Stimulated activated CD8-positive, alpha-beta memory T cell treated with anti-CD3 and anti-CD28 coated beads, Interleukin-7, amount 100 ng/mL, for 1 hour (primary cell): ENCODE results near the gene ARHGDIG.

ENCODE experiments used
- DNase-seq, 2 donors: peaks; one replicate each; pipeline ENCODE4 v3.0.0-alpha.2; 2020; ENCODE audit warnings: low read depth in 2 of 2

Gene ARHGDIG

DNA sequence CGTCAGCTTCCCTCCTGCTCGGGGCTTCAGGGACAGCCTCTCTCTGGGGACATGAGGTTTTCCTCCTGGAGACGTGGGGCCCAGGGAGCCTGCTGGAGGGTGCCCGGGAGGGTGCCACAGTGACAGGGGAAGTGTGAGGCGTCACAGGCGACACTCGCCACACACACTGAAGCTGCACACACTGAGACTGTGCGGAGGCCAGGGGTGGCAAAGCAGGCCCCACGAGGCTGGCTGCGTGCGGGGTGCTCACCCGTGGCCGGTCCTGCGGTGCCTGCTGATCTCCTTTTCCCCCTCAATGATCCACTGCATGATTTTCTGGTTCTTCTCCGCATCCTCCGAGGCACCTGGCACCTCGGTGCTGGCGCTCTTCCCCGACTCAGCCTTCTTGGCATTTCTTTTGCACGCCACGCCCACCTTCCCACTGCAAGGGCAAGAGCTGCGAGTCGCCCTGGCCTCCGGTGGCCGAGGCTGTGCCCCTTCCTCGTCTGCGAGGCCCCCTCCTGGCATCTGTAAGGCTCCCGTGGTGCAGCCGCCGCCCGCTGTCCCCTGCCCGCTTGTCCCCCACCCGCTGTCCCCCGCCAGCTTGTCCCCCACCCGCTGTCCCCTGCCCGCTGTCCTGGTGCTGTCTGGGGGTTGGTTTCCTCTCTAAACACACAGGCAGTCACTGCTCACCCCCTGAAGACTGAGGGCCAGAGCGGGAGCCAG, 16.6 kb downstream of the ARHGDIG start:
- no peak for DNase-seq

DNA sequence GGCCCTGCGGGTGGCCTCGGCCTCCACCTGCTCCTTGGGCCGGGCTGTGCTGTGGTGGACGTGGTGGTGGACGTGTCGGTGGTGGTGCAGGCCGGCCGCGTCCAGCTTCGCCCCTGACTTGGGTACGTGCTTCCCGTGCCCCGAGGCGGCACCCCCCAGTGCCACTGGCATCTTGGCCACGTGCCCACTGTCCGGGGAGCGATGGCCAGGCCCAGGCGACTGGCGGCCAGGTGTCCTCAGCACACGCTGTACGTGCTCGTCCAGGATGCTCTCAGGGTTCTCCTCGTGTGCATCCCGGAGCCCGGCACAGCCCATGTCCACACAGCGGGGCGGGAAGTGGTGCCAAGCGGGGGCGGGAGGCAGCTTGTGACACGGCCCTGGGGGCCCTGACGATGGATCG, 17.4 kb downstream of the ARHGDIG start:
- DNase-seq: no peak

DNA sequence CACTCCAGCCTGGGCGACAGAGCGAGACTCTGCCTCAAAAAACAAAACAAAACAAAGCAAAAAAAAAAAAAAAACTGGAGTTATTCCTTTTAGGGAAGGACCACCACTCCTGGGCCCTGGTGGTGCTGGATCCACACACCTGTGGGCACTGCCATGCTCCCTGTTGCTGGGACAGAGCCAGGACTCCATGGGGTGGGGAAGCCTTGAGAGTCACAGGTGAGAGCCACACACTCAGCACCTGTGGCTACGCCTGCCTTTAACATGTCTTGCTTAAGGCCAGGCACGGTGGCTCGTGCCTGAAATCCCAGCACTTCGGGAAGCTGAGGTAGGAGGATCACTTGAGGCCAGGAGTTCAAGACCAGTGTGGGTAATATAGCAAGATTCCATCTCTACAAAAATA, 20.8 kb downstream of the ARHGDIG start:
- DNase-seq: no peak

DNA sequence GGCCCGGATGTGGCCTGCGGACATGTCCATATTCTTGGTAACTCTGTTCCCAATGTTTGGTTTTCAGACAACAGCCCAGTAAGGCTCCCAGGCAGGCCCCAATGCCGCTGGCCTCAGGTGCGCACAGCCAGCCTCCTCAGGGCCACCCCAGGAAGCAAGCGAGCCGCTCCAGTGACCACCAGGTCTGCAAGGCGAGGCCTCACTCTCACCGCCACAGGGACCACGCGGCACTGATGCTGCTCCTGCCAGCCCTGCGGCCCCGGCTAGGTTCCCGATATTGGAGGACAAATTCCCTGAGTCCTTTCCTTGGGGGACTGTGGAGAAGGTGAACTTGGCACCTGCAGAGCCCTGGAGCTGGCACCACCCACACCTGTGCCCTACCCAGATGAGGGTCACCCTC, 21.6 kb downstream of the ARHGDIG start:
- no peak for DNase-seq

DNA sequence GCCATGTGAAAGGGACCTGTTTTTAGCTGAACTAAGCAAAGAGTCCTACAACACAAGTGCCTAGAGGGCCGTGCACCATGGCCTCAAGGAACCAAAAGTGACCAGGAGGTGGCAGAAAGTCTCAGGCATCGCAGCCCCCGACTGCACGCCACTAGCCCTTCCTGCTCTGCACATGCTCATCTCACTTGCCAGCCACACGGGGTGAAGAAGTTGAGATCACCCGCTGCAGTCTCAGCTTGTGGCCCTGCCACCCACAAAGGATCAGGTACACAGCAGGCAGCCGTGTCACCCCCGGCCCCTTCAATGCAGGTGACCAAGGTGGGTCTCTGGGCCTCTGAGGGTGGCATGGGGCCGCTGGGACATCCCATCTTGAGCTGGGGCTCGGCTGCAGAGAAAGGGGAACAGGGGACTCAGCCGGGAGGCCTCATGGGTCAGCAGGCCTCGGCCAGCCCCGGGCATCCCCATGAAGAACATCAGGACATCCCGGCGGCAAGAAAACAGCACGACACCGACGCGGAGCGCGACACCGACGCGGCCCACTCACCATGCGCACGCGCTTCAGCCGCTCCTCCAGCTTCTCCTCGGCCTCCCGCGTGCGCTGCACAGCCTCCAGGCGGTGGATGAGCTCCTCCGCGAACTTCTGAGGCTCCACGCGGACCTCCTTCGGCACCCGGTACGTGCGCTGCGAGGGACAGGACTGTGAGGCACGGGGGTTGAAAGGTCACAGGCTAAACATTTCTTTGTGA, 23.5 kb downstream of the ARHGDIG start:
- no peak for DNase-seq

DNA sequence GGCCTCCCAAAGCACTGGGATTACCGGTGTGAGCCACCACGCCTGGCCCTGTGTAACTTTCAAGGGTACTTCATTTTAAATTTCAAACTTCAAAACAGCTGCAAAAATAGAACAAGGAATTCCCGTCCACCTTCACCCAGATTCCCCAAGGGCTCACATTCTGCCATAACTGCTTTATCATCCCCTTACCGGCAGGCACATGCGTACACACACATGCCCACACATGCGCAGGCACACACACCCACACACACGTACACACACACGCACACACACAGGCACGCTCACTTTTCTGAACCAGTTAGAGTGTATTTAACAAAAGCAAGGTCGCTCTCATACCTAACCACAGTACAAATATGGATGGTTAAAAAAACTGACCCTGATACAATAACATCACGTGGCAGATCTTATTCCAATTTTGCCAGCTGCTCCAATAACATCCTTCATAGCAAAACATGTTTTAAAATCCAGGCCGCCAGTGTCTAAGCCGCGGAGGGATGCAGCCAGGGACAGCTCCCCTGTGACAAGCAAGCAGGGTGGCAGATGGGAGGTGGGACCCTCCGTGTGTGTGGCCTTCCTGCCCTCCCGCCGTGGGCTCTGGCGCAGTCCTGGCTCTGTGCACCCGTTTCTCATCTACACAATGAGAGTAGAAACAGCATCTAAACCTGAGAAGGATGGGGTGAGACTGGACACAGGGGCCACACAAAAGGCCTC, 25.7 kb downstream of the ARHGDIG start:
- no peak for DNase-seq

DNA sequence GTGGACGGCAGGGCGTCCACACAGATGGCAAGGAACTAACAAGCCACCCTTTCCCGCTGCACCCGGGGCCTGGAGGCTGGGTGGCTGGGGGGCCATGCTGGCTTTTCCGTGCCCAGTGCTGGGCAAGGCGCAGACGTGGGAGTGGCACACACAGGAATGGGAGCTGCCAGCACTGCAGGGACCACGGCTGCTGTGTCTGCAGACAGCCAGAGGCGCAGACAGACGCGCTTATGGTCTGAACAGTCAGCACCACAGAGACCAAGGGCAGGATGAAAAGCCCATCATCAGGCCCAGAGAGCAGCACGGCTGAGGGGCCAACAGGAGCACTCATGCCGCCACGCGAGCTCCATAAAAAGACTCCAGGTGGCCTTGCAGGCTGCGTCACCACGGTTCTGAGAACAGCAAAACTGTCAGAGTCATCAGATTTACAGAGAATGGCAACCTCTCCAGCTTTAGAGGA, 26.6 kb downstream of the ARHGDIG start:
- no peak for DNase-seq

DNA sequence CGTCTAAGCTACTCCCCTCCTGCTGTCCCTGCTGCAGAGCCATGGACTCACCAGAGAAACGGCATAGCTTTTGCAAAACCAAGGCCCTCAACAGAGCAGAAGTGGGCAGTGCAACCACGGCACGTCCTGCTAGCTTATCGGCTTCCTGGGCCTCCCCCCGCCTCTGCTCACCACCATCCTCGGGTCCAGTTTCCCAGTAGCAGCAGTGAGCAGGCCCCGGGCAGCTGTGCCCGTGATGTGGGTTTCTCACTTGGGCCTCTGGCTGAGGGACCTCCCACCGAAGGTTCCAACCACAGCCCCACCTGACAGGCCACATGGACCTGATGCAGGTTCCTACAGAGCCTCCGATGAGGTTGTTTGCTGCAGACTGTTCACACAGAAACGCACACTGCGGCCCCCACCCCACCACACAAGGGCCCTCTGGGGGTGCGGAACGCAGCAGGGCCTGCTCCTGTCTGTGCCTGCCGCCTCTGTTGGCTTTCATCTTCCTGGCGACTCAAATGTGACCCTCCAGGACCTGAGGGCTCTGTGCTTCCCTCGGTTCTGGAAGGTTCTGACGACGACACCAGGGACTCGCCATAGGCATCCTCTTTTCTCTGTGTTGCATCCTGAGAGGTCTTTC, 27.4 kb downstream of the ARHGDIG start:
- DNase-seq: no peak

DNA sequence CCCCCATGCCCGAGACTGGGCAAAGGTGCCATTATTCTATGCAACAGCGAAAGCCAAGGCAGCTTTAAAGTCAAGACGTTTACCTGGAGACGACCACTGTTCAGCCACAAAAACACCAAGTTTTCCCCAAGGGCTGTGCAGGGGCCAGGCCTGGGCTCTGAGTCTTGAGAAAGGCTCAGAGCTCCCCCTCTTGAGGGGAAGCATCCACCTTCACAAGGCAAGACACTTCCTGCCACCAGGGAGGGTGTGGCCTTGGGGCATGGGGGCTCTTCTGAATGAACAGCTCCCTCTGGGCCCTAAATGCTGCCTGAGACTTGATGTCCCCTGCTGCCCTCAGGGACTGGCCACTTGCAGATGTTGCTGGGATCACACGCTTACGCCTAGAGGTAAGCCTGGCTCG, 29.1 kb downstream of the ARHGDIG start:
- no peak for DNase-seq

DNA sequence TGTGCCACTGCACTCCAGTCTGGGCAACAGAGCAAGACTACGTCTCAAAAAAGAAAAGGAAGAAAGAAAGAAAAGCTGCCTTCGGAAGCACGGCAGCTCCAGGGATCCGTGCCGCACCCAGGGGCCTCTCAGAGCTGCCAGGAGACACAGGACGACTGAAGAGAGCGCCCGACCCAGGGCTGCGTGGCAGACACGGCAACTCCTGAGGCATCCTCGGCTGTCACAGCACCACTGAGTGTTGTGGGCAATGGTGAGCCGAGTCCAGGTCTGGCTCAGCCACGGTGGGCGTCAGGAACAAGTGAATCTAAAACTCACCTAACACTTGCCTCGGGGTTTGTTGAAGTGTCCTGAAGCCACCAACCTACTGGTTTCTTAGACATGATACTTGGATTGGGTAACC, 31.3 kb downstream of the ARHGDIG start:
- DNase-seq: no peak

DNA sequence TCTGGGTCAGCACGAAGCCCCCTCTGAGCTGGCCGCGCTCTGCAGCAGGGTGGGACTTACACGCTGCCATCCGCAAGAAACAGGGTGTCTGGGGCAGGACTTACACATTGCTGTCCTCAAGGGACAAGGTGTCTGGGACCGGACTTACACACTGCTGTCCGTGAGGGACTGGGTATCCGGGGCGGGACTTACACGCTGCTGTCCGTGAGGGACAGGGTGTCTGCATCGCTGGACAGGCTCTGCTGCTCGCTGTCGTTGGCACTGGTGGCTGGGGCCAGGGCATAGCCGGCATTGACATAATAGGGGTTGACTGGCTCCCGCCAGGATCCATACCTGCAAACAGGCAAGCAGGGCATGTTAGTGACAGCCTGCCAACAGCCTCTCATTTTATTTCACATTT, 34.0 kb downstream of the ARHGDIG start:
- no peak for DNase-seq

DNA sequence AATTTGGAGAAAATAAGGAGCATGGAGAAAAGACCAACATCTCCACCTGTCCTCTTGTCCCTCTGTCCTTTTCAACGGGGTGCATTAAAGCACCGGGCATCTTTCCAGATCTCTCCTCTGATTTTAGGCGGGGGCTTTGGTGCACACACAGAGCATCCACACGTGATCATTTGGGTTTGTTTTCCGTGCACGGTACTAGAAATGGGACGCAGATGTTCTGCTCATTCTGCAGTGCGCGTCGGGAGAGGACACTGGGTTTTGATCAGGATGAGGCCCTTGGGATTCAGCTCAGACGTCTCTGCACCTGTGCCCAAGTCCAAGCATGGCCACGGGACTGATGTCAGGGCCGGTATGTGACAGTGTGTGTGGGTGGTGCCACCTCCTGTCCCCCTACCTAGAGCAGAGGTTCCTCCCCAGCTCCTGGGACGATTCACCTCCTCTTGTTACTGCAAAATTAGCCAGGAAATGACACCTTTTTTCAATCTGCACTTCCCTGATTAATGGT, 34.5 kb downstream of the ARHGDIG start:
- DNase-seq: no peak

DNA sequence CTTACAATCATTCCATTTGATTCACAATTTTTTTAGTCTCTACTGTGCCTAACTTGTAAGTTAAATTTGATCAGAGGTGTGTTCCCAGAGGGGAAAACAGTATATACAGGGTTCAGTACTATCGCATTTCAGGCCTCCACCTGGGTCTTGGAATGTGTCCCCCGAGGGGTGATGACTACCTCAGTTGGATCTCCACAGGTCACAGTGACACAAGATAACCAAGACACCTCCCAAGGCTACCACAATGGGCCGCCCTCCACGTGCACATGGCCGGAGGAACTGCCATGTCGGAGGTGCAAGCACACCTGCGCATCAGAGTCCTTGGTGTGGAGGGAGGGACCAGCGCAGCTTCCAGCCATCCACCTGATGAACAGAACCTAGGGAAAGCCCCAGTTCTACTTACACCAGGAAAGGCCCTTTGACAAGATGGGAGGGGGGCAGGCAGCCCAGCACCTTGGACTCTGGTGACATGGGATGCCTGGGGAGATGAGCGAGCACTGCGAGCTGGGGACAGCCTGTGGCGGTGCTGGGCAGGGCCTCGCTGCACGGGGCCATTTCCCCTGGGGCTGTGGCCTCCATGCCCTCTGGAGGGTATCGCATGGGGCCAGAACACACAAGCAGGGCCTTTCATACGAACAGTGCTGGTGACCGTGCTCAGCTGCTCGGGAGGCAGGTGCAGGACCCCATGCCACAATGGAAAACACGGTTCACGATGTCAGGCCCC, 36.5 kb downstream of the ARHGDIG start:
- DNase-seq: no peak

DNA sequence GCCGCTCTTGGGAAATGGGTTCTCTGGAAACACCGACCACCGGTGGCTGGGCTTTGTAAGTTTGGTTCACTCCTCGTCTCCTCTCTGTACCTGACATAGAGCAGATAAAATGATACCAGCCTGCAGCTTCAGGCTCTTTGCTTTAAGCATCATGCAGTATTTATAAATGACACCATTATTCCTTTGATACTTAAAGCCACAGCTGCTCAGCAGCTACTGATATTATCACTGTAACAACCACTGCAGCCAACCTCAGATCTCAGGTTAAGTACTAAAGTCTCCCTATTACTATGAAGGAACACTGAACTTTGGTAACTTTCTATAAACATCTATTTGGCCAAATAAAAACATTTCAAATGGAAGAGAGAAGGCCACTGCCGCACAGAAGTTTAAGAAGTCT, 37.2 kb downstream of the ARHGDIG start:
- no peak for DNase-seq

DNA sequence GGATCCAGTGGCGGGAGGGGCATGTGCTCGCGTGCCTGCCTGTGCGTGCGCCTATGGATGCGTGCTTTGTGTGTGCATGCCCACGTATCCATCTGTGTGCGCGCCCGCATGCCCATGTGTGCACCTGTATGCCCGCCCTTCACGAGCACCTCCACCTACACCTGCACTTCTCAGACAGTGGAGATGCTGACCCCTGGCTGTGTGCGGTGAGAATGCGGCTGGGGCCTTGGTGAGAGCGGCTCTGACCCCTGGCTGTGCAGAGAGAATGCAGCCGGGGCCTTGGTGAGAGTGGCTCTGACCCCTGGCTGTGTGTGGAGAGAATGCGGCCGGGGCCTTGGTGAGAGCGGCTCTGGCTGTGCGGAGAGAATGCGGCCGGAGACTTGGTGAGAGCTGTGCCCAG, 38.2 kb downstream of the ARHGDIG start:
- no peak for DNase-seq

DNA sequence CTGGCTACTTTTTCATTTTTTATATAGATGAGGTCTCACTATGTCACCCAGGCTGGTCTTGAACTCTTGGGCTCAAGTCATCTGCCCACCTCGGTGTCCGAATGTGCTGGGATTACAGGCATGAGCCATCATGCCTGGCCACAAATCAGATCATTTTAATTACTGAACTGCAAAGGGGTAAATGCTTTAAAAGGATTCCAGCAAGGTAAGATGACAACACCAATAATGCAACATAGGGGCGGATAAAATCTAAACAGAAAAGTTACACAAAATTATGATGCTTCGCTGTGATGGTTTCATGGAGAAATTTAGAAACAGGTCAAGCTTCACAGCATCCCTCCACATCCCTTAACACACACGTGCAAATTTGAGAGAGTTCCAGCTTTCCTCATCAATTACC, 39.8 kb downstream of the ARHGDIG start:
- no peak for DNase-seq

DNA sequence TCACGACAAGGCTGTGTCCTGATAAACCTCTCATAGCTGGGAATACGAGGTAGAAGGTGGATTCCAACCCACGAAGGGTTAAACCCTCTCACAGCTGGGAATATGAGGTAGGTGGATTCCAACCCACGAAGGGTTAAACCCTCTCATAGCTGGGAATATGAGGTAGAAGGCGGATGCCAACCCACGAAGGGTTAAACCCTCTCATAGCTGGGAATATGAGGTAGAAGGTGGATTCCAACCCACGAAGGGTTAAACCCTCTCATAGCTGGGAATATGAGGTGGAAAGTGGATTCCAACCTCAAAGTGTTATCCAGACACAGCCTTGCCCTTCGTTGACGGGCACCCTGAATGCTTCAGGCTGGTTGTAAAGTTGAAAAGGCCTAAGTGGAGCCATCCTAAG, 41.1 kb downstream of the ARHGDIG start:
- DNase-seq: no peak

DNA sequence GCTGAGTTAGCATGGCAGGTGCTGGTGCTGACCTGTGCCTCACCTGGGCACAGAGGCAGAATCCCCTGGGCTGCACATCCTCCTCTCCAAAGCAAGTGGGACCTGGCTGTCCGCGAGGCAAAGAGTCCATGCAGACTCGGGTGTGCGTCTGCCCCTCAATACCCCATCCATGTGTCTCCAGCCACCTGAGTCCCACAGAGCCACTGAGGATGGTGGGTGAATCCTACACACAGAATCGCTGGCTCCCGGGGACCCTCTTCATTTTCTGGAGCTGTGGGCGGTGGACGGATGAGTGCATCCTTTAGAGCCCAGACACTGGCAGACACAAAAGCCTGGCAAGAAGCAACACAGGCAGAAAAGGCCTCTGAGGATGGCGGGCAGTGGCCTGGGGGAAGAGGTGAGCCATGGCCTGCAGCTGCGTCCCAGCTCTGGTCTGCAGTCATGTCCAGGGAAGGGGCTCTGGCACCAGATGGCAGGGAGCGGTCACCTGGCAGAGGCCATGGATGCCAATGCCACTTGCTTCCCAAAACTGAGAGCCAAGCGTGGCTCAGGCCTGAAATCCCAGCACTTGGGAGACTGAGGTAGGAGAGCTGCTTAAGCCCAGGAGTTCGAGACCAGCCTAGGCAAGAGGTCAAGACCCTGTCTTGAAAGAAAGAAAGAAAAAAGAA, 42.2 kb downstream of the ARHGDIG start:
- no peak for DNase-seq

DNA sequence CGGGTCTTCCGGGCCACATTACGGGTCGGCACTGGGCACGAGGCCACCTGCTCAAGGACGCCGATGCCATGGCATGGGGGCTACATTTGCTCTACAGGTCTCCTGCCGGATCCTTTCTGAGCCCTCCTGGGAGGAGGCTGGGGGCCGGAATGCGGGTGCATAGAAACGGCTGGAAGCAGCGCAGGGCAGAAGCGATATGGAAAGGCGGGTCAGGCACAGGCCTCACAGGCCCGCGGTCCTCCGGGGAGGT, 43.7 kb downstream of the ARHGDIG start:
- no peak for DNase-seq

DNA sequence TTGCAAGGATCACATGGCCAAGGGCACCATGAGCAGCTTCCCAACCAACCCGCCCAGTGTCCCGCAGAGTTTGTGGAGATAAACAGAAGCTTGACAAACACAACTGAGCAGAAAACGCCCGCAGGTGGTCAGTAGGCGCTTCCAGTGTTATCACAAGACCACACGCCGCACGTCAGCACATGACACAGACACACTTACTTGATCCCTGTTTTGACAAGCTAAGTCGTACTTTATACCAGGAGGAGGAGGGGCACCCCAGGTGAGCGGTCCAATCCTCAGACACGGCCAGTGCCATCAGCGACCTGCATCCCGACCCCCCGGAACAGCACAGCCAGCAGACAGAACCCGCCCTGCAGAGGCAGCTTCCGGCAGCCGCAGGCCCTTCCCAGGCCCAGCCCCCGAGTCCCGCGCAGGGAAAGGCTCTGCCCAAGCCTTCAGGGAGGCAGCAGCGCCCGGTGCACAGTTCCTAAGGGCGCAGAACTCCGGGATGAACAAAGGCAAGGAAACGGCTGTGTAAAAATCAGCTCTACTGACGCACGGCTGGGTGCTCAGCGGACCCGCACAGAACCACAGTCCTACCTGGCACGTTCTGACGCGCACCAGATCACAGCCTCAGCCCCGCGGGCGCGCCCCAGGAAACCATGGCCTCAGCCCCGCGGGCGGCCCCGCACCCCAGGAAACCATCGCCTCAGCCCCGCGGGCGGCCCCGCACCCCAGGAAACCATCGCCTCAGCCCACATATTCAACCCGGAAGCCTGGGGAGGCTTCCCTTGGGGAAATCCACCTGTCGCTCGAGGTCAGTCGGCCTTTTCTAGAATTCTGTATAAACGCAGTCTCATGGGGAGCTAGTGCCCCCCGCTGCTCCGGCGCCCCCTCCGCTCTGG, 44.3 kb downstream of the ARHGDIG start:
- peak; percentile 24 to 44 for DNase-seq
